Activated T-helper 9 cell treated with anti-CD3 and anti-CD28 coated beads, Interleukin-2, amount 50 U/mL, for 16 hours (primary cell): ENCODE data around the gene NDFIP1.

Source experiments
- DNase-seq: peaks from one replicate; pipeline ENCODE4 v3.0.0-alpha.2; 2020; ENCODE audit warnings: low read depth

Gene NDFIP1

GRCh38 chr5:142189813-142190212 lies 81.2 kb downstream of the NDFIP1 start:
- DNase-seq, result no peak

GRCh38 chr5:142191776-142192175 lies 83.2 kb downstream of the NDFIP1 start:
- DNase-seq, result no peak

DNA sequence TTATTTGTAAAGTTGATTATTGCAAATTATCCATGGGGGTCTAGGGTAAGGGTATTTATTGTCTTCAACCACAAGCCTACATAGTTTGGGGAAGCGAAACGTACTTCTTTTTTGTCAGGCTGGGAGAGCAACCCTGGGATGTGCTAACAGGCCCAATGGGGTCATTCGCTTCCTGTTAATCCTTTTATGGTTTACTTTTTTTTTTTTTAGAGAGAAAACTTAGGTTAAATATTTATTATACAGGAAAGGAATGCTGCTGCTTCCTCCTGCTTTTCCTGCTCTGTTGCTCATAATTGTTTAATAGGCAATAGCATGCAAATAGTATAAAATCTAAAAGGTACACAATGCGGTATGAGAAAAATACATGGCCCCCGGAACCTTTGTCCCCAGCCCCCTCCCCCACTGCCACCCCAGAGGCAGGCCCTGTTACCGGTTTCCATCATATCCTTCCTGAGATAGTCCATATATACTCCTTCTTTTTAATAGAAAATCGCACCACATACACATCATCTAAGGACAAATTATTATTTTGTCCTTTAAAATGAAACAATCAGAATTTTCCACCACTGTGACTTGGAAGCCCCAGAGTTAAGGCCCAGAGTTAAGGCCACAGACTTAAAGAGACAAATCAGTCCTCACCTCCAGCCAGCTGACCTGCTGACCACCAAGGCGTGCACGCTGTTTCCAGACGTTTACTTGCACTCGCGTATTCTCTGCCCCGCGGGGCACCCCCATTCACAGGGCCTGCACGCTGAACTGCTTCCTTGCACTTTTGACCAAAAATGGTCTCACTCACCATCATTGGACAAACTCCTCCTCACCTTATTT lies 83.9 kb downstream of the NDFIP1 start:
- DNase-seq, result no peak

DNA sequence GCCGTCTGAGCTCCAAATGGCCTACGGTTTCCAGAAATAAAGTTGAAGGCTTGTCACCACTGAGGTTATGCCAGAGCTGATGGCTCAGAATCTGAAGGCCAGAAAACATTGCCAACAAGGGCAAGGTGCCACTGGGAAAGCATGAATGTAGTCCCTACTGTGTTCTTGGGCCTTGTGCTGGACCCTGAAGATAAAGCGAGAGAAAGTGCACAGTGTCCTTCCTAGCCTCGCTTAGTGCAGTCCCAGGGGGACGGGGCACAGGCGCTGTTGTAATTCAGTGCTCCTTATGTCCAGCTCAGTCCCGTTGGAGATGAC lies 84.5 kb downstream of the NDFIP1 start:
- no peak for DNase-seq

- DNase-seq, result no peak
Observed at GRCh38 chr5:142197098-142197497, 88.5 kb downstream of the NDFIP1 start.

- no peak for DNase-seq
Observed at GRCh38 chr5:142197781-142198180, 89.2 kb downstream of the NDFIP1 start.

GRCh38 chr5:142199388-142199787 lies 90.8 kb downstream of the NDFIP1 start:
- no peak for DNase-seq

DNA sequence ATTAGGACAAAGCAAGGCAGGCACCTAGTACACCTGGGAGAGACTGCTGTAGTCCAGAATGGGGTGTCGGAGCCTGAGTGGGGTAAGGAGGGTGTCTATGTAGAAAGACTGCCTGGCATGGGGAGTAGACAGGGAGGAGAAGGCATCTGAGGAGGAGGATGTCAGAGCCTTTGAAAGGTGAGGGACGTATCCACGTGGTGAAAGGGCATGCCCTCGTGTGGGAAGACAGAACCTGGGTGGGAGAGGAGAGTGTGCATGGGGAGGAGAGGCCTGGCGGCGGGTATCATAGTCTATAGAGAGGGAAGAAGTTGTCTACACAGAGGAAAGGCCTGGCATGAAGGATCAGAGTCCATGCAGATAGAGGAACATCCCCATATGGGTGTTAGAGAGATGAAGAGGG lies 91.8 kb downstream of the NDFIP1 start:
- no peak for DNase-seq

DNA sequence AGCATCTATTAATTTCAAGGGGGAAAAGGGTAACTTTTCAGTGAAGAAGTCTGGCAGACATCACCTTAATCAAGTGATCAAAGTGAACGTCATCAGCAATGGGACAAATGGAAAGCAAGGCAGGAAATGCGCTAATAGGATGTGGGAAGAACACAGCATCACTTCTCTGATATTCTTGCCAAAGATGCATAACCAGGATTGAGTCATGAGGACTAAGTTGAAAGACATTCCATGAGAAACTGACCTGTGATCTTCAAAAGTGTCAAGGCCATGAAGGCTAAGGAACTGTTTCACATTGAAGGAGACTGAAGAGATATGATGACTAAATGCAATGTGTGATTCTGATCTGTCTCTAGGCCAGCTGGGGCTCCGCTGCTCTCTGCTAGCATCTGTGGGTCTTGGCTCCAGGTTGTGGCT lies 92.9 kb downstream of the NDFIP1 start:
- no peak for DNase-seq

DNA sequence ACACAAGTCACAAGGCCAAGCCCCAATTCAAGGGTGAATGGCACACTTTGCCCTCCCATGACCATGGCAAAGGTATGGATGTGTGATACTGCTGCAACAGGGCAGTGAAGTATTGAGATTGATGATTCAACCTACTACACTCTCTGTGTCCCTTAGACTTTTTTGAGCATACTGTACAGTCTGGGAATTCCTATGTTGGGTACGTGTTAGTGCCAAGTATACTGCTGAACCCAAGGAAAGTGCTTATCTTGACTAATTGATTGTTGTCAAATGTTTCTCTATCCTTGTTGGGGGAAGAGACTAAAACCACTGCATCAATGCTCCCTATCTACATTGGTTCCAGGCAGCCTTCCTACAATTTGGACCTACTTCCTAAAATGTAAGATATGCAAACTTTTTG lies 93.7 kb downstream of the NDFIP1 start:
- DNase-seq, result no peak
